Activated T-cell treated with anti-CD3 and anti-CD28 coated beads, Interleukin-2, amount 50 U/mL, for 72 hours (primary cell): ENCODE data around the gene LGALS16. TPM values are rescaled to one million over a fixed set of nuclear protein-coding genes. Genes with fewer than 3 reads are reported as not detected.

Experiments used
- ATAC-seq, 2 donors: fragments of 150-1000 bp; cut with Tn5 transposase; replicated peaks in 1 of 2; 2 replicates each; pipeline ENCODE4 v1.10.0; 2021; ENCODE audit warnings: moderate library complexity in 2 of 2, mild to moderate bottlenecking in 1 of 2
- DNase-seq, 2 donors: peaks; one replicate each; pipeline ENCODE4 v3.0.0; 2021 to 2022; ENCODE audit warnings: mixed read lengths in 1 of 2
- H3K27ac Mint-ChIP-seq: one replicate; pipeline ENCODE4 v1.8.0; 2022; ENCODE audit warnings: mild to moderate bottlenecking, moderate library complexity, mixed read lengths
- H3K27me3 Mint-ChIP-seq: one replicate; pipeline ENCODE4 v1.8.0; 2022; ENCODE audit warnings: low read depth, mixed read lengths
- H3K36me3 Mint-ChIP-seq, 2 donors: one replicate each; pipeline ENCODE4 v1.8.0; 2022; ENCODE audit warnings: mixed read lengths in 2 of 2, mild to moderate bottlenecking in 1 of 2; ENCODE audit not compliant: insufficient read depth in 2 of 2
- H3K4me1 Mint-ChIP-seq: one replicate; pipeline ENCODE4 v1.8.0; 2022; ENCODE audit warnings: low read depth, mixed read lengths
- H3K4me3 Mint-ChIP-seq, 2 donors: one replicate each; pipeline ENCODE4 v1.8.0; 2022; ENCODE audit warnings: mild to moderate bottlenecking in 2 of 2, mixed read lengths in 2 of 2, moderate library complexity in 2 of 2
- H3K9me3 Mint-ChIP-seq, 2 donors: one replicate each; pipeline ENCODE4 v1.8.0; 2022; ENCODE audit warnings: mixed read lengths in 2 of 2
- total RNA-seq, 2 donors: library from RNA; stranded (reverse); gene quantifications; one replicate each; pipeline ENCODE4 v1.2.3, GENCODE V29; 2022

LGALS16 gene
- total RNA-seq, 2 donors from 2014 or later, result not detected

DNA sequence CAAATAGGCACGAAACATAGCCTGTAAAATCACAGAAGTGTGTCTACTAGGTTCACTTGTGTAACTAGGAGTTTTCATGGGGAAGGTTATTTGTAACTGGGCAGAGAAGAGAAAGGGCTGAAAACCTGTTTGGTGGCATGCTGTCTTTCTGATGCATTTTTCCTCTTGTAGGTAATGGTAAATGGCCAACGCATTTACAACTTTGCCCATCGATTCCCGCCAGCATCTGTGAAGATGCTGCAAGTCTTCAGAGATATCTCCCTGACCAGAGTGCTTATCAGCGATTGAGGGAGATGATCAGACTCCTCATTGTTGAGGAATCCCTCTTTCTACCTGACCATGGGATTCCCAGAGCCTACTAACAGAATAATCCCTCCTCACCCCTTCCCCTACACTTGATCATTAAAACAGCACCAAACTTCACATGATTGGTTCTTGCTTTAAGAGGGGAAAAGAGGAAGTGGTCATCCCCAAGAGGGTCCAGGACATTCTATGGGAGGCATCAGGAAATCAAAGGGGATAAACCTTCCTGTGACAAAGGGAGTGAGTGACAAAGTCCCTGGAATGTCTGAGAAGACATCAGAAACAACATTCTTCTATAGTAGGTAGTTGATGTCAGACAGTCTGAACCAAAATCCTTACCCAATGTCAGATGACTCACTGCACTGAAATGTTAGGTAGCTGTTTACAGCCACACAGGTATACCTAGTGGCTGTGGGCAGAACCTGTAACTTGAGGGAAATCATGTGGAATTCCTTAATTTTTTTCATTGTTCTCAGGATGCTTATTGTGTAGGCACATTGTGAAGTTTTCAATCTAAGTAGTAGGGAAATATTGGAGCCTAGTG, 53.5 kb downstream of the LGALS16 start:
- DNase-seq (no peak), ATAC-seq (no peak)
- H3K36me3 Mint-ChIP-seq, result peaks cover 8 to 9% of the 10 kb centered on the region in 2 donors
- no peak overlapping the region for H3K27ac Mint-ChIP-seq
- no peak overlapping the region for H3K4me3 Mint-ChIP-seq
- peaks cover 6% of the 10 kb centered on the region for H3K27me3 Mint-ChIP-seq
- H3K4me1 Mint-ChIP-seq, result peaks cover 49% of the 10 kb centered on the region
- H3K9me3 Mint-ChIP-seq, result peaks cover 2% of the 10 kb centered on the region in 2 donors

Other genes with a start within 250 kb of the LGALS16 start
- gene ZFP36, start 249.1 kb upstream of the LGALS16 start, total RNA-seq, result 100 to 1,000 TPM in 1 of 2 donors, 10 to 100 TPM in 1; 81.4 to 108 TPM
- 10 to 100 TPM; 86.5 to 92.1 TPM for gene PLEKHG2, start 243.2 kb upstream of the LGALS16 start, total RNA-seq
- gene RPS16, start 220.0 kb upstream of the LGALS16 start, total RNA-seq, result 1,000 to 10,000 TPM; 3,177 to 3,644 TPM
- 100 to 1,000 TPM; 192 to 201 TPM for gene SUPT5H, start 210.3 kb upstream of the LGALS16 start, total RNA-seq
- 10 to 100 TPM; 52.4 to 55.8 TPM for gene TIMM50, start 175.1 kb upstream of the LGALS16 start, total RNA-seq
- gene DLL3, start 157.0 kb upstream of the LGALS16 start, total RNA-seq, result 1 to 10 TPM in 1 of 2 donors, under 1 TPM in 1; 0.72 to 1.1 TPM
- not detected for gene SELENOV, start 140.8 kb upstream of the LGALS16 start, total RNA-seq
- 1 to 10 TPM; 4.3 to 4.5 TPM for gene EID2B, start 123.1 kb upstream of the LGALS16 start, total RNA-seq
- gene EID2, start 115.8 kb upstream of the LGALS16 start, total RNA-seq, result 10 to 100 TPM; 15.3 to 16.0 TPM
- not detected for gene LGALS13, start 53.4 kb upstream of the LGALS16 start, total RNA-seq
- 1 to 10 TPM; 4.3 to 9.5 TPM for gene LGALS14, start 48.6 kb downstream of the LGALS16 start, total RNA-seq
- gene CLC, start 82.1 kb downstream of the LGALS16 start, total RNA-seq, result 1 to 10 TPM in 1 of 2 donors, not detected in 1; 1.7 TPM
- gene LEUTX, start 122.9 kb downstream of the LGALS16 start, total RNA-seq, result not detected
- 1 to 10 TPM; 6.1 to 7.0 TPM for gene DYRK1B, start 178.2 kb downstream of the LGALS16 start, total RNA-seq
- gene FBL, start 190.5 kb downstream of the LGALS16 start, total RNA-seq, result 100 to 1,000 TPM; 482 to 499 TPM